HG03095 (cell line): ENCODE measurements around the gene ZNF592.

ENCODE experiments used
- ATAC-seq: cut with Tn5 transposase; IDR thresholded peaks from one replicate; pipeline ENCODE4 v1.9.1; 2021; ENCODE audit warnings: moderate library complexity; ENCODE audit not compliant: unreplicated experiment

ZNF592 gene

GRCh38 chr15:84824260-84825007 lies 76.0 kb downstream of the ZNF592 start:
- no peak for ATAC-seq

- no peak for ATAC-seq
These were observed 78.0 kb downstream of the ZNF592 start for GRCh38 chr15:84826369-84826823.

- no peak for ATAC-seq
These were observed 78.9 kb downstream of the ZNF592 start for GRCh38 chr15:84827246-84827645.

GRCh38 chr15:84828086-84828908 lies 79.9 kb downstream of the ZNF592 start:
- ATAC-seq: no peak

- ATAC-seq: no peak
These were observed 81.0 kb downstream of the ZNF592 start for GRCh38 chr15:84829428-84829827.

GRCh38 chr15:84830036-84830435 lies 81.6 kb downstream of the ZNF592 start:
- no peak for ATAC-seq

GRCh38 chr15:84831028-84831427 lies 82.6 kb downstream of the ZNF592 start:
- no peak for ATAC-seq

- ATAC-seq: no peak
These were observed 83.2 kb downstream of the ZNF592 start for GRCh38 chr15:84831613-84832012.

- no peak for ATAC-seq
These were observed 84.2 kb downstream of the ZNF592 start for GRCh38 chr15:84832448-84833040.

- no peak for ATAC-seq
These were observed 85.2 kb downstream of the ZNF592 start for GRCh38 chr15:84833447-84834228.

- ATAC-seq: no peak
These were observed 86.0 kb downstream of the ZNF592 start for GRCh38 chr15:84834229-84834955.

GRCh38 chr15:84834969-84835368 lies 86.6 kb downstream of the ZNF592 start:
- no peak for ATAC-seq

GRCh38 chr15:84835661-84836337 lies 87.4 kb downstream of the ZNF592 start:
- ATAC-seq: no peak

- no peak for ATAC-seq
These were observed 88.5 kb downstream of the ZNF592 start for GRCh38 chr15:84836844-84837243.

- ATAC-seq: no peak
These were observed 91.3 kb downstream of the ZNF592 start for GRCh38 chr15:84839714-84840113.

GRCh38 chr15:84840255-84840654 lies 91.9 kb downstream of the ZNF592 start:
- ATAC-seq: no peak

- ATAC-seq: no peak
These were observed 92.5 kb downstream of the ZNF592 start for GRCh38 chr15:84840741-84841429.

- no peak for ATAC-seq
These were observed 94.4 kb downstream of the ZNF592 start for GRCh38 chr15:84842781-84843180.

GRCh38 chr15:84844964-84845363 lies 96.6 kb downstream of the ZNF592 start:
- no peak for ATAC-seq
